HepG2 (cell line): Measurements from ENCODE around the gene LDHAL6B. TPM values are rescaled to one million over a fixed set of nuclear protein-coding genes. Genes with fewer than 3 reads are reported as not detected.

ENCODE experiments used
- ATF7-NPFF ChIP-seq: sonication (generic); formaldehyde crosslinking; IDR thresholded peaks from 2 replicates; pipeline ENCODE4 v1.8.1; 2023; ENCODE audit warnings: mild to moderate bottlenecking, low read depth, missing genetic modification reagents, moderate library complexity
- BATF2 ChIP-seq: sonication (generic); formaldehyde crosslinking; IDR thresholded peaks from 2 replicates; pipeline ENCODE4 v1.8.0; 2022; ENCODE audit warnings: mild to moderate bottlenecking, missing genetic modification reagents, moderate library complexity
- CBX5 ChIP-seq: sonication (generic); formaldehyde crosslinking; IDR thresholded peaks from 2 replicates; pipeline ENCODE4 v1.4.0; 2020; ENCODE audit warnings: missing genetic modification reagents, borderline replicate concordance
- GLI4 ChIP-seq: sonication (generic); formaldehyde crosslinking; IDR thresholded peaks from 2 replicates; pipeline ENCODE4 v1.5.1; 2020; ENCODE audit warnings: missing genetic modification reagents, mild to moderate bottlenecking, moderate library complexity, borderline replicate concordance
- JUNB ChIP-seq: sonication (generic); formaldehyde crosslinking; IDR thresholded peaks from 2 replicates; pipeline ENCODE4 v1.8.0; 2022; ENCODE audit warnings: missing genetic modification reagents, mild to moderate bottlenecking, borderline replicate concordance
- MEIS2 ChIP-seq: sonication (generic); formaldehyde crosslinking; IDR thresholded peaks from 2 replicates; pipeline ENCODE4 v1.9.0; 2021; ENCODE audit warnings: mild to moderate bottlenecking, missing genetic modification reagents
- MNT ChIP-seq: fragments of 450-650 bp; IDR thresholded peaks from 2 replicates; pipeline ENCODE4 v1.6.1; 2016
- NCOA2 ChIP-seq: sonication (generic); formaldehyde crosslinking; IDR thresholded peaks from 2 replicates; pipeline ENCODE4 v1.8.0; 2022; ENCODE audit warnings: inconsistent platforms
- PITX1 ChIP-seq: sonication (generic); formaldehyde crosslinking; IDR thresholded peaks from 2 replicates; pipeline ENCODE4 v1.5.1; 2020; ENCODE audit warnings: mild to moderate bottlenecking, missing genetic modification reagents
- PLRG1 ChIP-seq: fragments of 450-650 bp; conservative IDR thresholded peaks from 2 replicates; pipeline ENCODE4 v1.6.1; 2016
- RARA ChIP-seq: IDR thresholded peaks from 2 replicates; pipeline ENCODE4 v1.6.1; 2016; ENCODE audit warnings: missing genetic modification reagents, missing compliant biosample characterization
- SNAPC5 ChIP-seq: sonication (generic); formaldehyde crosslinking; IDR thresholded peaks from 2 replicates; pipeline ENCODE4 v1.8.1; 2023; ENCODE audit warnings: mild to moderate bottlenecking, missing genetic modification reagents, borderline replicate concordance
- SNRNP70 ChIP-seq: fragments of 200-400 bp; formaldehyde crosslinking; IDR thresholded peaks from 2 replicates; pipeline ENCODE4 v1.6.1; 2017; ENCODE audit warnings: mild to moderate bottlenecking, low read depth, low read length, moderate library complexity
- SSRP1 ChIP-seq: IDR thresholded peaks from 2 replicates; pipeline ENCODE4 v1.6.1; 2016; ENCODE audit warnings: control low read depth
- TEF ChIP-seq: sonication (generic); formaldehyde crosslinking; IDR thresholded peaks from 2 replicates; pipeline ENCODE4 v1.5.0; 2020; ENCODE audit warnings: missing genetic modification reagents
- THRA ChIP-seq: sonication (generic); formaldehyde crosslinking; IDR thresholded peaks from 2 replicates; pipeline ENCODE4 v1.4.0; 2020; ENCODE audit warnings: missing genetic modification reagents, borderline replicate concordance
- ZBTB2 ChIP-seq: sonication (generic); formaldehyde crosslinking; IDR thresholded peaks from 2 replicates; pipeline ENCODE4 v1.8.0; 2022; ENCODE audit warnings: low read depth, missing genetic modification reagents
- ZBTB21 ChIP-seq: sonication (generic); formaldehyde crosslinking; IDR thresholded peaks from 2 replicates; pipeline ENCODE4 v1.4.0; 2020; ENCODE audit warnings: missing genetic modification reagents
- ZNF256 ChIP-seq: sonication (generic); formaldehyde crosslinking; conservative IDR thresholded peaks from 2 replicates; pipeline ENCODE4 v1.4.0; 2020; ENCODE audit warnings: missing genetic modification reagents
- ZNF343 ChIP-seq: sonication (generic); formaldehyde crosslinking; IDR thresholded peaks from 2 replicates; pipeline ENCODE4 v1.4.0; 2020; ENCODE audit warnings: mild to moderate bottlenecking, missing genetic modification reagents
- ZNF512 ChIP-seq: sonication (generic); formaldehyde crosslinking; IDR thresholded peaks from 2 replicates; pipeline ENCODE4 v1.4.0; 2020; ENCODE audit warnings: mild to moderate bottlenecking, missing genetic modification reagents
- ZNF543 ChIP-seq: sonication (generic); formaldehyde crosslinking; IDR thresholded peaks from 2 replicates; pipeline ENCODE4 v1.4.0; 2020; ENCODE audit warnings: mild to moderate bottlenecking, missing genetic modification reagents
- ZNF564 ChIP-seq: sonication (generic); formaldehyde crosslinking; IDR thresholded peaks from 2 replicates; pipeline ENCODE4 v1.8.1; 2023; ENCODE audit warnings: mild to moderate bottlenecking, missing genetic modification reagents
- ZNF678 ChIP-seq: sonication (generic); formaldehyde crosslinking; IDR thresholded peaks from 2 replicates; pipeline ENCODE4 v1.4.0; 2020; ENCODE audit warnings: mild to moderate bottlenecking, missing genetic modification reagents
- polyA plus RNA-seq, 8 experiments: library from polyadenylated mRNA; depleted of rRNA in 3 of 8; stranded (reverse) in 7 of 8; unstranded in 1 of 8; fragments of >200 nt; fragmentation: Illumina TruSeq in 4 of 8; extraction: Trizol in 4 of 8; gene quantifications; 2 replicates each; pipeline versions ENCODE4 v1.2.1 to v1.2.3, GENCODE V29; 2011 to 2016; ENCODE audit warnings: low read depth in 4 of 8, missing spikeins in 1 of 8, mixed read lengths in 1 of 8; ENCODE audit not compliant: insufficient read depth in 1 of 8
- total RNA-seq, 5 experiments: library from RNA; depleted of rRNA; stranded (reverse); fragments of >200 nt; fragmentation: Illumina TruSeq; extraction: Trizol; gene quantifications; 2 replicates each; pipeline ENCODE4 v1.2.3, GENCODE V29; 2016; ENCODE audit warnings: low read depth in 1 of 5

Gene LDHAL6B
- total and polyA plus RNA-seq, 2 of the 13 experiments (the other 11 are each of a cell fraction or from before 2014, with no cell fraction given), result not detected

- TF ChIP-seq SNAPC5 (no peak), ZNF543 (CRISPR knock-in tag) (no peak), ZNF564 (CRISPR knock-in tag) (no peak), ZBTB2 (CRISPR knock-in tag) (no peak), MNT (no peak), ZNF256 (no peak), THRA (CRISPR knock-in tag) (peak; percentile 26; the same call in 1 of the 2 replicates), PLRG1 (no peak), NCOA2 (CRISPR knock-in tag) (peak; percentile 67; the same call in 1 of the 2 replicates), ZNF512 (no peak), ZBTB21 (CRISPR knock-in tag) (peak; percentile 65), ZNF678 (CRISPR knock-in tag) (no peak), ATF7-NPFF (CRISPR knock-in tag) (no peak), BATF2 (CRISPR knock-in tag) (no peak), RARA (peak; percentile 36; the same call in 1 of the 2 replicates), TEF (no peak), JUNB (CRISPR knock-in tag) (no peak), ZNF343 (CRISPR knock-in tag) (no peak), CBX5 (CRISPR knock-in tag) (no peak), PITX1 (no peak), SNRNP70 (no peak), GLI4 (CRISPR knock-in tag) (no peak), SSRP1 (CRISPR knock-in tag) (no peak), MEIS2 (CRISPR knock-in tag) (peak; percentile 22; the same call in 1 of the 2 replicates)
These were observed 49.2 kb downstream of the LDHAL6B start (continued) for GRCh38 chr15:59255680-59256336.
